GM13976 (cell line): Measurements from ENCODE around the gene GTPBP1.
A peak's percentile ranks its signal among the peaks of the same experiment; 100 is the strongest.

Source experiments
- DNase-seq: peaks from one replicate; pipeline ENCODE4 v3.0.0; 2012; ENCODE audit warnings: low spot score
- in situ Hi-C: fragments of 300-500 bp; cut with MboI; formaldehyde crosslinking; loops from one replicate; pipeline ENCODE4 v1.12.0; 2022; ENCODE audit warnings: low sequenced_read_pairs, mixed read lengths, inconsistent platforms; ENCODE audit not compliant: unreplicated experiment
- TF ChIP-seq, protein P1 (sequence below): IDR thresholded peaks from 2 replicates; pipeline ENCODE4 v1.5.1; 2012; ENCODE audit warnings: borderline replicate concordance, mild to moderate bottlenecking; ENCODE audit not compliant: insufficient read depth; ENCODE audit errors: extremely low read depth, missing control alignments, control extremely low read depth

The GTPBP1 gene

DNA sequence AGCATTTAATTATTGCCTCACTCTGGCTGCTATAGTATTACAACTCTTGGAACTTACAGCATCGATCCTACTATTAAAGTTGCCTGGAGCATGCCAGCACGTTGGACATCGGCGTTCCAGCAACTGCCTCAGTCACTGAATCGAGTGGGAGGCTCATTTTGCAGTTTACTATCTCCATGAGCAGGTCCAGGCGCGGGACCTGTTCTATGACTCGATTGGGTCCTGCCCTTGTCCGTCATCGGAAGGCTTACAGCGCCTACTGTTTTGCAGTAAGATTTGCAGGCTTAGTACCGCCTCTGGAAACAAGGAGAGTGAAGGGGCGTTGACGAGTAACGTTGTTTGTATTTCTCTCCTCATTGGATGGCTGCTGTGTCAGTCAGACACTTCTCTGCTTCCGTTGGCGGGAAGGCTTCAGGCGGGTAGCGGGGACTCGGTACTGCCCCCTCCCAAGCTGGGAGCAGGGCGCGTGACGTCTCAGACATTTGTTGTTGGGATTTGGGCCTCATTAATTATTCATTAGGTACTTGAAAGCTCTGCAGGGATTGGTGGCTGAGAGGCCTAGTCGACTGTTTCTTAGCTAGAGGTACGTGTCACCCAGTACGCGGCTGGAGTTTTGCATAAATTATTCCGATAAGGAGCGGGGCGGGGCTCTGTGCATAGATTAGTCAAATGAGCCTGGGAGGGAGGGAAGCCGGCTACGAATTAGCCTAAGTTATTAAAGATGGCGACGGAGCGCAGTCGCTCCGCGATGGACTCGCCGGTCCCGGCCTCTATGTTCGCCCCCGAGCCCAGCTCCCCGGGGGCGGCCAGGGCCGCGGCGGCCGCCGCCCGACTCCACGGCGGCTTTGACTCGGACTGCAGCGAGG is at the start of gene GTPBP1:
TSS of gene GTPBP1 (plus strand) at position 710 of the 866 bp plus-strand sequence. CDS start at position 722, 12 bp downstream.
- TF ChIP-seq, protein P1, sequence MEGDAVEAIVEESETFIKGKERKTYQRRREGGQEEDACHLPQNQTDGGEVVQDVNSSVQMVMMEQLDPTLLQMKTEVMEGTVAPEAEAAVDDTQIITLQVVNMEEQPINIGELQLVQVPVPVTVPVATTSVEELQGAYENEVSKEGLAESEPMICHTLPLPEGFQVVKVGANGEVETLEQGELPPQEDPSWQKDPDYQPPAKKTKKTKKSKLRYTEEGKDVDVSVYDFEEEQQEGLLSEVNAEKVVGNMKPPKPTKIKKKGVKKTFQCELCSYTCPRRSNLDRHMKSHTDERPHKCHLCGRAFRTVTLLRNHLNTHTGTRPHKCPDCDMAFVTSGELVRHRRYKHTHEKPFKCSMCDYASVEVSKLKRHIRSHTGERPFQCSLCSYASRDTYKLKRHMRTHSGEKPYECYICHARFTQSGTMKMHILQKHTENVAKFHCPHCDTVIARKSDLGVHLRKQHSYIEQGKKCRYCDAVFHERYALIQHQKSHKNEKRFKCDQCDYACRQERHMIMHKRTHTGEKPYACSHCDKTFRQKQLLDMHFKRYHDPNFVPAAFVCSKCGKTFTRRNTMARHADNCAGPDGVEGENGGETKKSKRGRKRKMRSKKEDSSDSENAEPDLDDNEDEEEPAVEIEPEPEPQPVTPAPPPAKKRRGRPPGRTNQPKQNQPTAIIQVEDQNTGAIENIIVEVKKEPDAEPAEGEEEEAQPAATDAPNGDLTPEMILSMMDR, result no peak
- in situ Hi-C loops, result no loop called here
- DNase-seq, result peak; percentile 96

- peak; percentile 98 for DNase-seq
- in situ Hi-C loops, result no loop called here
- TF ChIP-seq, protein P1, result no peak
Observed at GRCh38 chr22:38656256-38657044, 49.3 kb upstream of the GTPBP1 start, which contains the start of the genes CBY1 and FAM227A. CBY1 (plus strand) TSS chr22:38656638; CDS start chr22:38668055, 11,417 bp downstream. FAM227A (minus strand) TSS chr22:38656392; CDS start chr22:38650168, 6,224 bp downstream.

DNA sequence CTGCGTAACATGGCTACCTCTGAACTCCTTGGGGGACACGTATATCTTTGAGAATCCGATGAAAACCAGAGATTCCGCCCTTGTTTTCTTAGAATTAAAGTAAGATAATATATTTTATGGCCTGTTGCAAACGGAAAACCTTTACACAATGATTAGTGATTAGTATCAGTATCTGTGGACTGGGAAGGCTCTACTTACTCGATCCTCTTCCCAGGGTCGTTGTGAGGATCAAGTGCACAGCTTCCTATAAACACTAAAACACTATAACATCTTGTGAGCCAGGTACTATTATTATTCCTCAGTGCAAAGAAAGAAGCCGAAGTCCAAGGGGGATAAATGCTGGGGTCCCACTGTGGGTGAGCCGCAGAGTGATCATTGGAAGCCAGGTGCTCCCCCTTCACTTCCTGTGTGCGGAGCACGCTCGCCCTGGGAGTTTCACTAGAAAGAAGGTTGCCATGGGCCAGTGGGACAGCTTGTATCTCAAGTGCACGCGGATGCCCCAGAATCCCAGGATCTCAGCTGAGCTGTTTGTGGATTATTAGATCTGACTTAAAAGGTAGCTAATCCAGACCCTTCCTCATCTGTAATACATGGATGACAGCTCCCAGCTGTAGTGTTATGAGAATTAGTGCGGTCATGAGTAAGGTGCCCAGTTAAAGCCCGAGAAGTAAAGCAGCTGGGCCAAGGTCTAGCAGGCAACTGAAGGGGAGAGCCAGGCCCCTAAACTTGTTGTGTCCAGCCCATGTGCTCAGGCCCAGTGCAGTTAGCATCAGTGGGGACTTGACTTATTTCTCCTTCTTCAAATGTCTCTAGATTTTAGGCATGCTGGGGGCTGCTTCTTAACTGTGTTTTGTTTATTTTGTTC is 48.5 kb upstream of the GTPBP1 start:
- in situ Hi-C loops, result no loop called here
- DNase-seq, result peak; percentile 60
- TF ChIP-seq, protein P1, result no peak

GRCh38 chr22:38674888-38675287 is 30.9 kb upstream of the GTPBP1 start:
- TF ChIP-seq, protein P1, result no peak
- in situ Hi-C loops, result no loop called here
- no peak for DNase-seq

GRCh38 chr22:38675833-38676232 is 29.9 kb upstream of the GTPBP1 start:
- TF ChIP-seq, protein P1, result no peak
- DNase-seq, result no peak
- in situ Hi-C loops, result no loop called here
